Fibroblast of mammary gland (primary cell): ENCODE data around the gene TMEM143.
"Not testable (repeated sequence)": the region's sequence is repeated elsewhere in the genome, so short reads cannot be mapped to it uniquely, and the experiment has no call there.

Experiments used
- DNase-seq: peaks from one replicate; pipeline ENCODE4 v3.0.0-alpha.2; 2010; ENCODE audit warnings: low read depth
- H3K4me3 ChIP-seq: 2 replicates; pipeline ENCODE4 v1.5.1; 2011; ENCODE audit warnings: low read depth, mild to moderate bottlenecking, low read length, moderate library complexity; ENCODE audit not compliant: control insufficient read depth
- TF ChIP-seq, protein P1 (sequence below): conservative IDR thresholded peaks from 2 replicates; pipeline ENCODE4 v1.5.1; 2011; ENCODE audit warnings: low read depth, low read length, inconsistent platforms; ENCODE audit not compliant: control insufficient read depth, insufficient read depth

The TMEM143 gene

DNA sequence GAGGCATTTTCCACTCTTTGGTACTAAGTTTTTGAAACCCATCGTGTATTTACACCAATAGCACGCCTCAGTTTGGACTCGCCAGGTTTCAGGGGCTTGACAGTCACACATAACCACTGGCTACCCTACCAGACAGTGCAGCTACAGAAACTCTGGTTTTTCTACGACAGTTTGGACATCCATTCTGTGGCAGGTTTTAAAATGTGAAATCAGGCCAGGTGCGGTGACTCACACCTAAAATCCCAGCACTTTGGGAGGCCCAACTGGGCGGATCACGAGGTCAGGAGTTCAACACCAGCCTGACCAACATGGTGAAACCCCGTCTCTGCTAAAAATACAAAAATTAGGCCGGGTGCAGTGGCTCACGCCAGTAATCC, 14.4 kb upstream of the TMEM143 start:
- no peak overlapping the region for H3K4me3 ChIP-seq
- TF ChIP-seq, protein P1, sequence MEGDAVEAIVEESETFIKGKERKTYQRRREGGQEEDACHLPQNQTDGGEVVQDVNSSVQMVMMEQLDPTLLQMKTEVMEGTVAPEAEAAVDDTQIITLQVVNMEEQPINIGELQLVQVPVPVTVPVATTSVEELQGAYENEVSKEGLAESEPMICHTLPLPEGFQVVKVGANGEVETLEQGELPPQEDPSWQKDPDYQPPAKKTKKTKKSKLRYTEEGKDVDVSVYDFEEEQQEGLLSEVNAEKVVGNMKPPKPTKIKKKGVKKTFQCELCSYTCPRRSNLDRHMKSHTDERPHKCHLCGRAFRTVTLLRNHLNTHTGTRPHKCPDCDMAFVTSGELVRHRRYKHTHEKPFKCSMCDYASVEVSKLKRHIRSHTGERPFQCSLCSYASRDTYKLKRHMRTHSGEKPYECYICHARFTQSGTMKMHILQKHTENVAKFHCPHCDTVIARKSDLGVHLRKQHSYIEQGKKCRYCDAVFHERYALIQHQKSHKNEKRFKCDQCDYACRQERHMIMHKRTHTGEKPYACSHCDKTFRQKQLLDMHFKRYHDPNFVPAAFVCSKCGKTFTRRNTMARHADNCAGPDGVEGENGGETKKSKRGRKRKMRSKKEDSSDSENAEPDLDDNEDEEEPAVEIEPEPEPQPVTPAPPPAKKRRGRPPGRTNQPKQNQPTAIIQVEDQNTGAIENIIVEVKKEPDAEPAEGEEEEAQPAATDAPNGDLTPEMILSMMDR, result no peak
- DNase-seq, result no peak

DNA sequence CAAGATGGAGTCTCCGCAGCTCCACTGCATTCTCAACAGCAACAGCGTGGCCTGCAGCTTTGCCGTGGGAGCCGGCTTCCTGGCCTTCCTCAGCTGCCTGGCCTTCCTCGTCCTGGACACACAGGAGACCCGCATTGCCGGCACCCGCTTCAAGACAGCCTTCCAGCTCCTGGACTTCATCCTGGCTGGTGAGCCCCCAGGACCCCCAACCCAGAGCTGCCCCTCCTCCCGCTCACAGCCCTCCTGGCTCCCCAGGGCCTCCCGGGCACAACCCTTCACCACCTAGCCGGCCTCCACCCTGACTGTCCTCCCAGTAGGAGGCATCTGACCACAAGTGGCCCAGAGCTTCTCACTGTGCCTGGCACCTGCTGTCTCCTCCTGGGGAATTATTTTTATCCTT, 9.8 kb upstream of the TMEM143 start:
- TF ChIP-seq, protein P1, result no peak
- DNase-seq, result no peak
- no peak overlapping the region for H3K4me3 ChIP-seq

DNA sequence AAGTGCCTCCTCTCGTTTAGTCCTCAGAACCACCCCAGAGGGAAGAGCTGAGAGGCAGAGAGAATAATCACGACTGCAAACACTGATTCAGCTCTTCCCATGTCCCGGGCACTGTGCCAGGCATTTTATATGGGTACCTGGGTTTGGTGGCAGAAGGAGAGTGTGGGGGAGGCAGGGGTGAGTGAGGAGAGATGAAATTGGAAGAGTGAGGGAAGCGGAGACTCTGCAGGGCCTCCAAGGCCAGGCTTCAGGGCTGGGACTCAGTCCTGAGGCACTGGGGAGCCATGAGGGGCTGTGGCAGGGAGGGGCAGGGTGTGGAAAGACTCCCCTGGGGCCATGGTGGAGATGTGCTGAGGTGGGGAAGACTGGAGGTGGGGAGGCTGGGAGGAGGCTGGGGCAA, 9.2 kb upstream of the TMEM143 start:
- no peak for DNase-seq
- no peak overlapping the region for H3K4me3 ChIP-seq
- TF ChIP-seq, protein P1, result no peak

DNA sequence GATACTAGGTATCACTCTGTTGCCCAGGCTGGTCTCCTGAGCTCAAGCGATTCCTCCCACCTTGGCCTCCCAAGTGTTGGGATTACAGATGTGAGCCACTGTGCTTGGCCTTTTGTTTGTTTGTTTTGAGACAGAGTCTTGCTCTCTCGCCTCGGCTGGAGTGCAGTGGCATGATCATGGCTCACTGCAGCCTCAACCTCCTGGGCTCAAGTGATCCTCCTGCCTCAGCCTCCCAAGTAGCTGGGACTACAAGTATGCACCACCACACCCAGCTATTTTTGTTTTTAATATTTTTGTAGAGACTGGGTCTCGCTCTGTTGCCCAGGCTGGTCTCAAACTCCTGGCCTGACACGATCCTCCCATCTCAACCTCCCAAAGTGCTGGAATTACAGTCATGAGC, 8.0 kb upstream of the TMEM143 start:
- not testable (repeated sequence) for H3K4me3 ChIP-seq, DNase-seq

DNA sequence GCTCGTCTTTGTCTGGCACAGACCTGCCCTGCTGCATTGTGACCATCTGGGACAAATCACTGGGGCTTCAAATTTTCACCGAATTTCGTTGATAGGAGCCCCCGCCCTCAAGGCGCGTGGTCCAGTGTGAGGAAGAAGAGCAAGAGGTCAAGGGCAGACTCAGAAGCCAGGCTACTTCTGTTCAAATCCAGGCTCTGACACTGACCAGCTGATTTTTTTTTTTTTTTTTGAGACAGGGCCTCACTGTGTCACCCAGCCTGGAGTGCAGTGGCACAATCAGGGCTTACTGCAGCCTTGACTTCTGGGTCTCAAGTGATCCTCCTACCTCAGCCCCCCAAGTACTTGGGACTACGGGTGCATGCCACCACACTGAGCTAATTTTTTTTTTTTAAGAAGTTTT, 7.6 kb upstream of the TMEM143 start:
- TF ChIP-seq, protein P1, result no peak
- DNase-seq, result no peak
- no peak overlapping the region for H3K4me3 ChIP-seq

DNA sequence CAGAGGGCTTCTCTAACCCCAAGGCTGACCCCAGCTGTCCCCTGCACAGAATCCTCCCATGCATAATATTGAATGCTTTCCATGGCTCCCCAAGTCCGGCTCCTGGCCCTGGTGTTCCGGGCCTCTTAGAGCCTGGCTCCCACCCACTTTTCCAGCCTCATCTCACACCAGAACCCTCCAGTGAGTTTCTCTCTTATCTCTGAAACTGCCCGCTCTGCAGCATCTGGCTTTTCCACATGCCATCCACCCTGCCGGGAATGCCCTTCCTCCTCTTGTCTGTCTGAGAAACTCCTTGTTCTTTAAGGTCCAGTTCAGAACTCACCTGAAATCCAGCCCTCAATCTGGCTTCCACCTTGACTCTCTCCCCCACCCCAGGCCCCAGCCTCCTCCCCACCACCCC, 7.2 kb upstream of the TMEM143 start:
- no peak overlapping the region for H3K4me3 ChIP-seq
- no peak for DNase-seq
- TF ChIP-seq, protein P1, result no peak

DNA sequence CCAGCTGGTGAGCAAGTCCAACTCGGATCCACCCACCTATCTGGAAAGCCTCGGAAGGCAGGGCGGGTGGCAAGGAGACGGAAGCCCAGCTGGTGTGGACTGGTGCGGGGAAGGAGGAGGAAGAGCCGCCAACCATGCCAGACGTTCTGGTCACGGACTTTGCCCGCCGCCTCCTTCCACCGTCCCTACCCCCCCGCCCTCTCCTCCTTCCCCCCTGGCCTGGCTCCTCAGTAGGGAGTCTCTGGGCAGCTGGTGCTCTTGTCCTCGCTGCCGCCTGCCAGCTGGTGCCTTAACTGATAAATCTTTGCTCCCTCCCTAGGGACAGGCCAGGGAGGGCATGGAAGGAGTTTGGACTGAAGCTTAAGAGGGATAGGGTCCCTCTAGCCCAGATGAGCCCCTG, 5.2 kb upstream of the TMEM143 start:
- DNase-seq, result no peak
- no peak overlapping the region for H3K4me3 ChIP-seq
- TF ChIP-seq, protein P1, result no peak
